ENCODE results near the gene ARHGEF39. TPM values are rescaled to one million over a fixed set of nuclear protein-coding genes. Genes with fewer than 3 reads are reported as not detected.

The ARHGEF39 gene
- total and polyA plus RNA-seq, 9 of the 15 experiments (the other 6 are each of a cell fraction or from before 2014, with no cell fraction given), result 2.8 to 21.7 (median 12.9) TPM

DNA sequence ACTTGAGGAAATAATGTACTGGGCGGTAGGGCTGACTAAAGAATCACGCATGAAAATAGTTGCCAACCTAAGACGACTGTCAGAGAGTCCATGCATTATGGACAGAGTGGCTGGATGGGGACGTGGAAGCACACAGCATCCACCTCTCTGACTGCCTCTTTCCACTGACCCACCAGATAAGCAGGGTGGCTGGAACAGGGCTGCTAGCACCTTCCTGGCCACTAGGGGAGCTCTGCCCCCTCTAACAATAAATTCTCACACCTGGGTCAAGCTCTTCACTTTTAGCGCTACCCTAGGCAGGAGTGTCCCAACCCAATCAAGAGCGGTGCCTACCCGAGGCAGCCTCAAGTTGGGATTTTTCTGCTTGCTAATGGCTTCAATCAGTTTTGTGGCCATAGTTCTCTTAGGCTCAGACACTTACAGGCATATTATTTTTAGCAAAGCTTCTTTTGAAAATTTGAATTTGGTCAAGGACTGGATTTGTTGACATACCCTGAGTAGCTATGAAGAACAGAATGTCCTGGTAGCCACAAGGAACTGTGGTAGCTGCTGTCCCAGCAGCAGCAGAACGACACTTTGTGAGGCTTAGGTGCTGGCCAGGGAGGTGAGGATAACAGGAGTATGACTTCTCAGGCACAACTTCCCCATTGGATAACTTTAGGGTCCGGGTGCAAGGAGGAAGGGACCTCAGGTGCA, 31.7 kb upstream of the ARHGEF39 start (continued):
- peak; percentile 75 to 85 (median 78) for TF ChIP-seq CTCF (IDR thresholded peaks at IDR 0.05 in 2 of 3, conservative IDR thresholded peaks at IDR 0.05 in 1 of 3; ENCODE audit: insufficient read depth in 2 of 3, low read depth in 1 of 3, low read length in 3 of 3)
- TF ChIP-seq ZFP36 (IDR thresholded peaks at IDR 0.05; ENCODE audit: low read depth, low read length, partially characterized antibody), result peak; percentile 15
- no peak for TF ChIP-seq ZNF57 (CRISPR knock-in tag; IDR thresholded peaks at IDR 0.05)
- TF ChIP-seq RAD21 (CRISPR knock-in tag; conservative IDR thresholded peaks at IDR 0.05 in 1 of 2, IDR thresholded peaks at IDR 0.05 in 1 of 2), result peak in 1 of 2 experiments; percentile 40; a peak in 2 of 4 replicates
- TF ChIP-seq HMG20A (CRISPR knock-in tag; conservative IDR thresholded peaks at IDR 0.05), result no peak
- no peak for TF ChIP-seq ZNF584 (CRISPR knock-in tag; IDR thresholded peaks at IDR 0.05; ENCODE audit: low read depth)
- TF ChIP-seq SMC3 (conservative IDR thresholded peaks at IDR 0.05; ENCODE audit: insufficient read depth, low read depth, low read length), result peak; percentile 47
- TF ChIP-seq HDGF (IDR thresholded peaks at IDR 0.05), result no peak
- TF ChIP-seq FOXO4 (CRISPR knock-in tag; IDR thresholded peaks at IDR 0.05), result no peak
- 0 out of 4 replicates have a peak, but pooled peaks of 1 of the 2 experiments have one; percentile 21 for TF ChIP-seq RCOR1 (IDR thresholded peaks at IDR 0.05; ENCODE audit: borderline replicate concordance in 1 of 2, low read depth in 2 of 2, low read length in 2 of 2)
- no peak for TF ChIP-seq CEBPB (tag; IDR thresholded peaks at IDR 0.05)
- no peak for TF ChIP-seq PHF20 (IDR thresholded peaks at IDR 0.05; ENCODE audit: partially characterized antibody)
- no peak for TF ChIP-seq EHMT2 (IDR thresholded peaks at IDR 0.05)
- peak; percentile 35; the same call in 1 of the 2 replicates for TF ChIP-seq CTBP1 (IDR thresholded peaks at IDR 0.05; ENCODE audit: borderline replicate concordance)
- no peak for TF ChIP-seq JUNB (CRISPR knock-in tag; conservative IDR thresholded peaks at IDR 0.05)
